Naive B cell (primary cell): Measurements from ENCODE around the gene YJU2. TPM values are rescaled to one million over a fixed set of nuclear protein-coding genes. Genes with fewer than 3 reads are reported as not detected.
A peak's percentile ranks its signal among the peaks of the same experiment; 100 is the strongest.

Source experiments
- ATAC-seq, 2 donors: fragments of 150-1000 bp; cut with Tn5 transposase; 2 replicates each; pipeline ENCODE4 v1.10.0; 2021; ENCODE audit warnings: low read depth in 2 of 2, mild to moderate bottlenecking in 2 of 2, moderate library complexity in 2 of 2
- DNase-seq: peaks from one replicate; pipeline ENCODE4 v3.0.0; 2022
- H3K27ac Mint-ChIP-seq, 6 donors: one replicate each; pipeline ENCODE4 v1.8.0; 2020 to 2022; ENCODE audit warnings: mild to moderate bottlenecking in 6 of 6, mixed read lengths in 6 of 6, moderate library complexity in 5 of 6, inconsistent platforms in 2 of 6
- H3K27me3 Mint-ChIP-seq, 3 donors: one replicate each; pipeline ENCODE4 v1.8.0; 2021 to 2022; ENCODE audit warnings: mixed read lengths in 3 of 3, mild to moderate bottlenecking in 1 of 3
- H3K36me3 Mint-ChIP-seq, 2 donors: one replicate each; pipeline ENCODE4 v1.8.0; 2020 to 2022; ENCODE audit warnings: mixed read lengths in 2 of 2, inconsistent platforms in 1 of 2, mild to moderate bottlenecking in 1 of 2
- H3K4me1 Mint-ChIP-seq, 3 donors: one replicate each; pipeline ENCODE4 v1.8.0; 2020 to 2022; ENCODE audit warnings: mixed read lengths in 3 of 3, inconsistent platforms in 1 of 3, mild to moderate bottlenecking in 1 of 3, moderate library complexity in 1 of 3
- H3K4me3 Mint-ChIP-seq, 8 donors: one replicate each; pipeline ENCODE4 v1.8.0; 2020 to 2022; ENCODE audit warnings: mild to moderate bottlenecking in 8 of 8, mixed read lengths in 8 of 8, moderate library complexity in 8 of 8, inconsistent platforms in 2 of 8
- H3K9me3 Mint-ChIP-seq, 7 donors: one replicate each; pipeline ENCODE4 v1.8.0; 2020 to 2022; ENCODE audit warnings: mixed read lengths in 7 of 7, mild to moderate bottlenecking in 5 of 7, inconsistent platforms in 2 of 7, moderate library complexity in 1 of 7
- polyA plus RNA-seq, 6 donors: library from polyadenylated mRNA; unstranded; fragments of 300-500 nt; fragmentation: Illumina TruSeq; gene quantifications; one replicate each; pipeline ENCODE4 v1.2.3, GENCODE V29; 2021; ENCODE audit warnings: low read depth in 6 of 6

YJU2 gene
- polyA plus RNA-seq, result 10 to 100 TPM; 25.0 to 42.8 (median 30.7) TPM

DNA sequence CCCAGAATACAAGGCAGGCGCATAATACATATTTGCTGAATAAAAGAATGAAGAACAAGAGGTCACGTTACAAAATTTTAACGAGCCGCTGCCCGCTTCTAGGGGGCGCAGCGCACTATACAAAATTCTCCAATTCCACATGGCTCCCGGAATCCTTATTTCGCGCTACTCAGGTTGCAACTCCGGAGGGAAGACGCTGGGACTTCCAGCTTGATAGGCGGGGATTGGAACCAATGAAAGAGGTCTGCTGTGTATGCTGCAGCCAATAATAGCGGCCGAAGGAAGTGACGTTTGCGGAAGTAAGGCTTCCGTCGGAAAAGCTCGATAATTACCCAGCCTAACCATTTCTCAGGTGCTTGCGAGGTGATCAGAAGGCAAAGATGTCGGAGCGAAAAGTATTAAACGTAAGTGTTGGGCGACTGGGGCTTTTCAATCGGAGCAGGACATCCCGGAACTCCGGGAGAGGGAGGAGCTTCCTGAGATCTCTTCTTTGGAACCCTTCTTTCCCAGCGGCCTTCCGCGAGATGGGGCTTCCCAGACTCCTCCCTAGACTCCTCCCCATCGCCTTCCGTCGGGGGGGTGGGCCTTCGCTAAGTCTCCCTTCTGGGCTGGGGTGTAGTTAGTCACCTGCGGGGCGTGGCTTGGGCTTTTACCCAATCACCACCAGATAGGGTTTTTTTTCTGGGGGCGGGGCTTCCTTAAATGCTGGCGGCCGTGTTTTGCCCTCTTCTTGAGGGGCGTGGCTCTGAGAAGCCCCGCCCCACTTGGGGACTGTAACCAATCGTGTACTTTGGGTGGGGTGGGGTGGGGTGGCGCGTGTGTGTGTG, at the start of gene YJU2:
Gene YJU2 (plus strand): TSS at position 314 of the 827 bp plus-strand sequence. CDS start 67 bp downstream, at position 381.
- peak; percentile 90 to 91 for ATAC-seq

DNA sequence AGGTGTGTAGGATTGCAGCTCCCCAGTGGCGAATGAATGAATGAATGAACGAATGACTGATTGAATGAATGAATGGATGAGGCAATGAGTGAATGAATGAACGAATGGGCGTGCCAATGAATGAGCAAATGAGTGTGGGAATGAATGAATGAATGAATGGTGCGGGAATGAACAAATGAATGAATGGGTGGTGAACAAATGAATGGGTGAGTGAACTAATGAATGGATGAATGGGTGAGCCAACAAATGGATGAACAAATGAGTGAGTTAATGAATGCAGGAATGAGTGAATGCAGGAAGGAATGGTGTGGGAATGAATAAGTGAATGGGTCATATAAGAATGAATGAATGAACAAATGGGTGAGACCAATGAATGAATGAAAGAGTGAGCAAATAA, 49.7 kb upstream of the YJU2 start:
- H3K27ac Mint-ChIP-seq, result peak overlapping the region in 4 of 6 donors; percentile 19 to 79 (median 70)
- ATAC-seq, result no peak
- peak overlapping the region in 4 of 8 donors; percentile 30 to 57 (median 40) for H3K4me3 Mint-ChIP-seq
- H3K36me3 Mint-ChIP-seq, result peaks cover 6 to 13% of the 10 kb centered on the region in 2 donors
- peaks cover 11 to 14% (median 14%) of the 10 kb centered on the region in 3 donors for H3K4me1 Mint-ChIP-seq
- H3K27me3 Mint-ChIP-seq, result peaks cover 19 to 67% (median 64%) of the 10 kb centered on the region in 3 donors
- no peak for DNase-seq
- peaks cover 0 to 15% (median 4%) of the 10 kb centered on the region in 7 donors for H3K9me3 Mint-ChIP-seq

More for the DNA sequence above, at the start of gene YJU2:
- peak within 1 kb of the TSS; percentile 99 to 100 (median 100) for H3K27ac Mint-ChIP-seq
- H3K4me3 Mint-ChIP-seq, result peak within 1 kb of the TSS; percentile 84 to 100 (median 98)
- peaks cover 22 to 37% (median 30%) of the 10 kb centered on the region in 3 donors for H3K4me1 Mint-ChIP-seq
- peak; percentile 98 for DNase-seq
- H3K27me3 Mint-ChIP-seq, result no peaks in the 10 kb centered on the region
- peaks cover 0 to 3% (median 0%) of the 10 kb centered on the region in 7 donors for H3K9me3 Mint-ChIP-seq
- peaks cover 0 to 29% of the 10 kb centered on the region in 2 donors for H3K36me3 Mint-ChIP-seq

- ATAC-seq (peak; percentile 28 to 33), DNase-seq (no peak)
- Mint-ChIP-seq H3K4me3 (peak overlapping the region in 3 of 8 donors; percentile 42 to 57 (median 52)), H3K9me3 (peaks cover 0 to 15% (median 4%) of the 10 kb centered on the region in 7 donors), H3K36me3 (peaks cover 6 to 13% of the 10 kb centered on the region in 2 donors), H3K4me1 (peaks cover 11 to 14% (median 14%) of the 10 kb centered on the region in 3 donors), H3K27me3 (peaks cover 19 to 67% (median 64%) of the 10 kb centered on the region in 3 donors), H3K27ac (peak overlapping the region in 4 of 6 donors; percentile 19 to 78 (median 68))
These were observed 49.0 kb upstream of the YJU2 start for GRCh38 chr19:4197625-4198466.

DNA sequence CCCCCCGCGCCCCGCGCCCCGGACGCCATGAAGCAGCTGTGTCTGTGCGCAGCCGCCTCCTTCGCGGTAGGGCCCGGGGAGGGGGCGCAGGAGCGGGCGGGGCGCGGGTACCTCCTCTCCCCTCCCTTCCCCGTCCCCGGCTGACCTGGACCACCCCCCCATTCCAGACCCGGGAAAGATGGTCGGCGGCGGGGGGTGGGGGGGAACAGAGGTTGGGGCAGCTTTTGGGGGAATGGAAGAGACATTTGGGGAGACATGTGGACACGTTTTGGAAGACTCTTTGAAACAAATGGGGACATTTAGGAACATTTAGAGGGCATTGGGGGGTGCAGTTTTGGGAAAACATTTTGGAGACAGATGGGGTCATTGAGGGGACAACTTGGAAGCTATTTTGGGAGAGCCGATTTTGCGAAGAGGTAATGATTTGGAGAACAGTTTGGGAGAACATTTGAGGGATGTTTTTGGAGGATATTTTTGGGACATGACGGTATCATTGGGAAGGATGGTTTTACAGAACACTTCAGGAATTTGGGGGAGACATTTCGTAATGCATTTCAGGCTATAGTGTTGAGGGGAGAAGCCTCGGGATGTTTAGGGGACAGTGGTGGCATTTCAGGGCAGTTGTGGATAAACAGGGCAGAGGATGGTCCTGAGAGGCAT, 48.3 kb upstream of the YJU2 start:
- ATAC-seq, result peak in 1 of 2 donors; percentile 5
- Mint-ChIP-seq H3K36me3 (peaks cover 6 to 13% of the 10 kb centered on the region in 2 donors), H3K27me3 (peaks cover 19 to 61% (median 57%) of the 10 kb centered on the region in 3 donors), H3K4me1 (peaks cover 11 to 14% (median 14%) of the 10 kb centered on the region in 3 donors), H3K27ac (peak overlapping the region in 2 of 6 donors; percentile 5 to 11), H3K4me3 (peak overlapping the region in 2 of 8 donors; percentile 1 to 13), H3K9me3 (peaks cover 0 to 15% (median 4%) of the 10 kb centered on the region in 7 donors)
- DNase-seq, result no peak

GRCh38 chr19:4199699-4200293, 47.1 kb upstream of the YJU2 start:
- H3K27me3 Mint-ChIP-seq, result peaks cover 15 to 52% (median 47%) of the 10 kb centered on the region in 3 donors

GRCh38 chr19:4200940-4201542, 45.8 kb upstream of the YJU2 start:
- Mint-ChIP-seq H3K36me3 (peaks cover 6 to 13% of the 10 kb centered on the region in 2 donors), H3K4me1 (peaks cover 14 to 23% (median 18%) of the 10 kb centered on the region in 3 donors), H3K4me3 (peak overlapping the region in 2 of 8 donors; percentile 1), H3K27me3 (peaks cover 15 to 40% (median 38%) of the 10 kb centered on the region in 3 donors), H3K27ac (peak overlapping the region in 1 of 6 donors; percentile 55), H3K9me3 (peaks cover 0 to 15% (median 3%) of the 10 kb centered on the region in 7 donors)
- ATAC-seq (no peak), DNase-seq (no peak)

More at GRCh38 chr19:4199699-4200293, 47.1 kb upstream of the YJU2 start:
- Mint-ChIP-seq H3K36me3 (peaks cover 6 to 13% of the 10 kb centered on the region in 2 donors), H3K4me1 (peaks cover 14 to 22% (median 17%) of the 10 kb centered on the region in 3 donors), H3K4me3 (no peak overlapping the region), H3K9me3 (peaks cover 0 to 15% (median 4%) of the 10 kb centered on the region in 7 donors), H3K27ac (no peak overlapping the region)
- no peak for DNase-seq
- no peak for ATAC-seq

GRCh38 chr19:4201798-4202197, 45.1 kb upstream of the YJU2 start:
- DNase-seq (no peak), ATAC-seq (no peak)
- H3K4me3 Mint-ChIP-seq, result no peak overlapping the region
- H3K27ac Mint-ChIP-seq, result no peak overlapping the region
- peaks cover 0 to 15% (median 3%) of the 10 kb centered on the region in 7 donors for H3K9me3 Mint-ChIP-seq
- peaks cover 14 to 23% (median 18%) of the 10 kb centered on the region in 3 donors for H3K4me1 Mint-ChIP-seq
- peaks cover 15 to 35% (median 33%) of the 10 kb centered on the region in 3 donors for H3K27me3 Mint-ChIP-seq
- peaks cover 6 to 13% of the 10 kb centered on the region in 2 donors for H3K36me3 Mint-ChIP-seq

- Mint-ChIP-seq H3K27ac (no peak overlapping the region), H3K27me3 (peaks cover 0 to 6% (median 5%) of the 10 kb centered on the region in 3 donors), H3K4me1 (peaks cover 4 to 10% (median 7%) of the 10 kb centered on the region in 3 donors), H3K9me3 (no peaks in the 10 kb centered on the region), H3K36me3 (no peaks in the 10 kb centered on the region), H3K4me3 (no peak overlapping the region)
- DNase-seq (no peak), ATAC-seq (no peak)
These were observed 39.9 kb upstream of the YJU2 start for GRCh38 chr19:4206818-4207484.

DNA sequence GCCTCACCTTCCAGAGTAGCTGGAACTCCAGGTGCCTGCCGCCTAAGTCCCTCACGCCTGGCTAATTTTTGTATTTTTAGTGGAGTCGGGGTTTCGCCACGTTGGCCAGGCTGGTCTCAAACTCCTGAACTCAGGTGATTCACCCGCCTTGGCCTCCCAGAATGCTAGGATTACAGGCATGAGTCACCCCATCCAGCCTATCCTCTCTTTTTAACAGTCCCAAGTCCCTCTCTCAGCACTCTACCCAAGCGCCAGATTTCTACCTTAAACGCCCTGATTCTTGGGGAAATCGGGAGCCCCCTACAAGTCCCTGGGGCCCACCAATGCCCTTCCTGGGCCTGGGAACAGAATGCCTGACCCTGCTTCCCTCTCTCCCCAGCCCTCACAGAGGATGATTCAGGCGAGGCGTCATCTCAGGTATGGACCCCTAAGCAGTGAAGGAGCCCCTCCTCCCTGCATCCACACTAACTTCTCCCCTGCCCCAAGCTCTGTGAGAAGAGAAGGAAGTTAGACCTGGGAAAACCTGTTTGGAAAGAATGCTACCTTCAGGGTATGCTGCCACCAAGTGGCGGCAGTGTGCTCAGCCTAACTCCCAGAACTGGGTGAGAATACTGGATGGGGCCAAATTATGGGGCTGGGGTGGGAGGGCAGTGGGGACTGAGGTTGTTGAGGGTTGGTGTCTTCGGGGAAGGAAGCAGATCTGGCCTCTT, 38.3 kb upstream of the YJU2 start:
- DNase-seq (no peak), ATAC-seq (no peak)
- peaks cover 0 to 12% (median 9%) of the 10 kb centered on the region in 3 donors for H3K27me3 Mint-ChIP-seq
- H3K4me3 Mint-ChIP-seq, result no peak overlapping the region
- peaks cover 4 to 10% (median 7%) of the 10 kb centered on the region in 3 donors for H3K4me1 Mint-ChIP-seq
- no peaks in the 10 kb centered on the region for H3K9me3 Mint-ChIP-seq
- no peaks in the 10 kb centered on the region for H3K36me3 Mint-ChIP-seq
- no peak overlapping the region for H3K27ac Mint-ChIP-seq

- H3K27ac Mint-ChIP-seq, result no peak overlapping the region
- ATAC-seq, result no peak
These were observed 36.6 kb upstream of the YJU2 start for GRCh38 chr19:4210166-4210731.

DNA sequence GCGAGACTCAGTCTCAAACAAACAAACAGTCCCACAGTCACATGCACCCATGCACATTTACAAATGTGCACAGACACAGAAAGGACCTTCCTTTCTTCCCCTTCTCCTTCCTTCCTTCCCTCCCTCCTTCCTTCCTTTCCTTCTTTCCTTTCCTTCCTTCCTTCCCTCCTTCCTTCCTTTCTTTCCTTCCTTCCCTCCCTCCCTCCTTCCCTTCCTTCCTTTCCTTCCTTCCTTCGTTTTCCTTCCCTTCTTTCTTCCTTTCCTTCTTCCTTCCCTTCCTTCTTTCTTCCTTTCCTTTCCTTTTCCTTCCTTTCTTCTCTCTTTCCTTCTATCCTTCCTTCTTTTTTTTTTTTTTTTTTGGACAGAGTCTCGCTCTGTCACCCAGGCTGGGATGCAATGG, 33.8 kb upstream of the YJU2 start:
- Mint-ChIP-seq H3K4me3 (no peak overlapping the region), H3K27me3 (peaks cover 0 to 12% (median 9%) of the 10 kb centered on the region in 3 donors), H3K9me3 (no peaks in the 10 kb centered on the region), H3K36me3 (no peaks in the 10 kb centered on the region), H3K27ac (peak overlapping the region in 1 of 6 donors; percentile 54), H3K4me1 (no peaks in the 10 kb centered on the region)
- ATAC-seq (no peak), DNase-seq (no peak)

More at GRCh38 chr19:4210166-4210731, 36.6 kb upstream of the YJU2 start:
- no peaks in the 10 kb centered on the region for H3K36me3 Mint-ChIP-seq
- H3K9me3 Mint-ChIP-seq, result no peaks in the 10 kb centered on the region
- no peak for DNase-seq
- peaks cover 0 to 12% (median 9%) of the 10 kb centered on the region in 3 donors for H3K27me3 Mint-ChIP-seq
- H3K4me3 Mint-ChIP-seq, result no peak overlapping the region
- H3K4me1 Mint-ChIP-seq, result no peaks in the 10 kb centered on the region
